NCI-H187 (cell line): ENCODE data around the gene NF1.
"Not testable (repeated sequence)": the region's sequence is repeated elsewhere in the genome, so short reads cannot be mapped to it uniquely, and the experiment has no call there.

Source experiments
- DNase-seq, 2 experiments: peaks; one replicate each; lab custom pipeline; 2025; lab: John Stamatoyannopoulos, UW

The NF1 gene, protein sequence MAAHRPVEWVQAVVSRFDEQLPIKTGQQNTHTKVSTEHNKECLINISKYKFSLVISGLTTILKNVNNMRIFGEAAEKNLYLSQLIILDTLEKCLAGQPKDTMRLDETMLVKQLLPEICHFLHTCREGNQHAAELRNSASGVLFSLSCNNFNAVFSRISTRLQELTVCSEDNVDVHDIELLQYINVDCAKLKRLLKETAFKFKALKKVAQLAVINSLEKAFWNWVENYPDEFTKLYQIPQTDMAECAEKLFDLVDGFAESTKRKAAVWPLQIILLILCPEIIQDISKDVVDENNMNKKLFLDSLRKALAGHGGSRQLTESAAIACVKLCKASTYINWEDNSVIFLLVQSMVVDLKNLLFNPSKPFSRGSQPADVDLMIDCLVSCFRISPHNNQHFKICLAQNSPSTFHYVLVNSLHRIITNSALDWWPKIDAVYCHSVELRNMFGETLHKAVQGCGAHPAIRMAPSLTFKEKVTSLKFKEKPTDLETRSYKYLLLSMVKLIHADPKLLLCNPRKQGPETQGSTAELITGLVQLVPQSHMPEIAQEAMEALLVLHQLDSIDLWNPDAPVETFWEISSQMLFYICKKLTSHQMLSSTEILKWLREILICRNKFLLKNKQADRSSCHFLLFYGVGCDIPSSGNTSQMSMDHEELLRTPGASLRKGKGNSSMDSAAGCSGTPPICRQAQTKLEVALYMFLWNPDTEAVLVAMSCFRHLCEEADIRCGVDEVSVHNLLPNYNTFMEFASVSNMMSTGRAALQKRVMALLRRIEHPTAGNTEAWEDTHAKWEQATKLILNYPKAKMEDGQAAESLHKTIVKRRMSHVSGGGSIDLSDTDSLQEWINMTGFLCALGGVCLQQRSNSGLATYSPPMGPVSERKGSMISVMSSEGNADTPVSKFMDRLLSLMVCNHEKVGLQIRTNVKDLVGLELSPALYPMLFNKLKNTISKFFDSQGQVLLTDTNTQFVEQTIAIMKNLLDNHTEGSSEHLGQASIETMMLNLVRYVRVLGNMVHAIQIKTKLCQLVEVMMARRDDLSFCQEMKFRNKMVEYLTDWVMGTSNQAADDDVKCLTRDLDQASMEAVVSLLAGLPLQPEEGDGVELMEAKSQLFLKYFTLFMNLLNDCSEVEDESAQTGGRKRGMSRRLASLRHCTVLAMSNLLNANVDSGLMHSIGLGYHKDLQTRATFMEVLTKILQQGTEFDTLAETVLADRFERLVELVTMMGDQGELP (N-terminal part only)

DNA sequence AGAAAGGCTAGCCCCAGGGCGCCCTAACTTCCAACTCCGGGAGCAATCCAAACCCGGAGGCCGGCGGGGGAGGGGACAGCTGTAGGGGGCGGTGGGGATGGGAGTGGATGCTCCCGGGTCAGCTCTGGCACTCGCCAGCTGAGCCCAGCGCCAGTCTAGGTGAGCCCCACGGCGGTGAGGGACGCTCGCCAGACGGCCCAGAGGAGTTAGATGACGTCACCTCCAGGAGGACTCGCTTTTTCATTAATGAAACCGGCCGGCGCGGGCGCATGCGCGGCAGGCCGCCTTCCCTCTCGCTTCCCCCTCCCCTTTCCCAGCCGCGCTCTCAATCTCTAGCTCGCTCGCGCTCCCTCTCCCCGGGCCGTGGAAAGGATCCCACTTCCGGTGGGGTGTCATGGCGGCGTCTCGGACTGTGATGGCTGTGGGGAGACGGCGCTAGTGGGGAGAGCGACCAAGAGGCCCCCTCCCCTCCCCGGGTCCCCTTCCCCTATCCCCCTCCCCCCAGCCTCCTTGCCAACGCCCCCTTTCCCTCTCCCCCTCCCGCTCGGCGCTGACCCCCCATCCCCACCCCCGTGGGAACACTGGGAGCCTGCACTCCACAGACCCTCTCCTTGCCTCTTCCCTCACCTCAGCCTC, at the start of gene NF1:
Gene NF1 (plus strand): TSS at position 378 of the 636 bp plus-strand sequence. CDS start 333 bp downstream, outside the sequence.
- peak; percentile 84 to 94 for DNase-seq

DNA sequence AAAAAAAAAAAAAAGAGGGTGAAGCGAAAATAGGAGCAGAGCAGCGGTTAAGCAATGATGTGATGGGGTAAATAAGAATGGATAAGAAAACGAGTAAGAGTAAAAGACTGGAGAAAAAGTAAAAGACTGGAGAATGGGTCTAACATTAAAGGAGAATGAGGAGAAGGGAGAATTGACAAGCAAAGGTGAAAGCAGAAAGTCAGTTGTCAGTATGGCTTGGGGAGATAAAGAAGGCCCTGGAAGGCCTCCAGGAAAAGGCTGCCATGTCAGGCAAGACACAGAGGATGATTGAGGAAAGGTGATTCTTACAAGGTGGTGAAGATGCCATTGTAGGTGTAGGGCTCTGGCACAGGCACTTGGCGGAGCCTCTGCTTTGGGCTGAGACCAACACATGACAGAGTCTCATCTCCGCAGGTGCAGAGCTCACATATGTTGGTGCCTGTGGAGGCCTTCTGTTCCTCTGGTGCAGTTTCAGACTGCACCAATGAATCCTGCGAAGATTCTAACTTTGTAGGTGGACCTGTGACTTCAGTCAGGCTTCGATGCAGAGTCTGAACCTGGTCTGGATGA, 47.8 kb upstream of the NF1 start:
- not testable (repeated sequence) for DNase-seq

DNA sequence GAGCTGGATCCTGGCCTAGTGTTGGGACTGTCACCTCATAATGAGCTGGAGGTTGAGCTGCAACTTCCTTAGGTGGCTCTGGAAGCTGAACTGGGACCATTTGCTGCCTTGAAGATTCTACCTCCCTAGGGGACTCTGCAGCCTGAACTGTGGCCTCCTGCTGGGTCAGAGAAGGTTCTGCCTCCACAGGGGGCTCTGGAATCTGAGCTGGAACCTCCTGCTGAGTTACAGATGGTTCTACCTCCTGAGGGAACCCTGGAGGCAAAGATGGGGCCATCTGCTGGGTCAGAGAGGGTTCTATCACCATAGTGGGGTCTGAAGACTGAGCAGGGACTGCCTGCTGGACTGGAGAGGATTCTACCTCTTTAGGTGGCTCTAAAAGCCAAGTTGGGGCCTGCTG, 46.6 kb upstream of the NF1 start:
- DNase-seq = no peak

DNA sequence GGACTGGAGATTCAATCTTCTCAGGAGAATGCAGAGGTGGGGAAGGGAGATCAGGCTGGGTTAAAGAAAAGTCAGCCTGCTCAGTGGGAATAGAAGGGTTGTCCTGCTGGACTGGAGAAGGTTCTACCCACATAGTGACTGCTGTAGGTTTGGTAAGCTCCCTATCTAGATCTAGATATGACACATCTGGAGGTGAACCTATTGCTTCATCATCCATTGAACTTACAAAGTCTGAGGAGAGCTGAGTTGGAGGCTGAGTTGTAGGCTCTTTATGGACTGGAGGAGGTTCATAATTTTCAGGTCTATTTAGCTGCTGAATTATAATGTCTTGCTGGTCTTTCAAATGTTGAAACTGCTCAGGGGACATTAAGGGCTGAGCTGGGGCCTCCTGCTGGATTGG, 46.0 kb upstream of the NF1 start:
- DNase-seq = no peak

DNA sequence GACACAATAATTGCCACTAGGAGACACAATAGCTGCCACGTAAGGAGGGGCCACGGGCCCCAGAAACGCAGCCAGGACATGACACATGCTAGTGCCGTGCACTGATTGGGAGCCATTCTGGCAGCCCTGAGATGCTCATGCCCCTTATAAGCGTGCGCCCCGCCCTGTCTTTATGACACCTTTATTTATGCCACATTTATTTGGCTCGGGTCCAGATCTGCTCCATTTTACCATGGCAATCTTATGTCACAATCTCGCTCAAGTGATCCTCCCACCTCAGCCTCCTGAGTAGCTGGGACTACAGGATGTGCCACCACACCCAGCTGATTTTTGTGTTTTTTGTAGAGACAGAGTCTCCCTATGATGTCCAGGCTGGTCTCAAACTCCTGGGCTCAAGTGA, 43.8 kb upstream of the NF1 start:
- no peak for DNase-seq

DNA sequence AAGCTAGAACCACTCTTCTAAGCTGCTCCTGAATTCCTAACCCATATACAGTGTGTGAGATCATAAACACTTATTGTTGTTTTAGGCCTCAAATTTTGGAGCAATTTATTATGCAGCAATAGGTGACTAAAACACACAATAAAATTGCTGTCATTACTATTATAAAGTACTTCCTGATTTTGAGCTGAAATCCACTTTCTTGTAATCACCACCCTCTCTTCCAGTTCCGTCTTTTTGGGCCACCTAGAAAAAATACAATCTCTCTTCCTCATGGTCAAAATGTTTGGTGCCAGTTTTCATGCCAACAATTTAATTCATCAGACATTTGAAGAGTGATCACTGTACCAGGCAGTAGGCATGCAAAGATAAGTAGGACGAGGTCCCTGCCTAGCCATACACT, 43.3 kb upstream of the NF1 start:
- DNase-seq = no peak

DNA sequence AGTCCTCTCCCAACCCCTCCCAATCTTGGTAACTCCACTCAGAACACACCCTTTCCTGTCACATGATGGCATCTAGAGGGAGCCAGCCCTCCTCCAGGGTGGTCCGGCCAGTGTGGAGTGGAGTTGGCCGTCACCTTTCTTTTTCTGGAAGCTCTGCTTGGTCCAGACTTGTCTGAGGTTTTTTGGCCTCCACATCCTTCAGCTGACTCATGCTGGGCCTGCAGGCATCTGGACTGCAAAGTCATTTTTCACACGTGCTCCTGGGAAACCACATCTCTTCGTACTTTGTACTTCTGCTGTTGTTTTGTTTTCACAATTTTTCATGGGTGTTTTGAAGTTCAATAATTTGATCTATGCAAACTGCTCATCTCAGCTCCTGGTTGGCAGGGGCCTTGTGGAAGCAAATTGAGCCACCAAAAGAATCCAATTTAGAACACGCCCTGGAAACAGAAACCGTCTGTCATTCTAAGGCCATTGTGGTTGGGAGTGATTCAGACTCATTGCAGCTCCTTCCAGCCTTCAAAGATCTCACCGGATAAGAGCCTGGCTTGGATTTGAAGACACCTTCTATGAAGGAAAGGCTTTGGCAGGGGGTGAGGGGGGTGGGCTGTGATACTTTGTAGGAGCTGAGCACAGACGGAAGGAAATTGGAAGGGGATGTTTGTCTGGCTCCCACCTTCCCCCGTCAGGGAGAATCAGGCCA, 42.4 kb upstream of the NF1 start:
- DNase-seq = no peak

DNA sequence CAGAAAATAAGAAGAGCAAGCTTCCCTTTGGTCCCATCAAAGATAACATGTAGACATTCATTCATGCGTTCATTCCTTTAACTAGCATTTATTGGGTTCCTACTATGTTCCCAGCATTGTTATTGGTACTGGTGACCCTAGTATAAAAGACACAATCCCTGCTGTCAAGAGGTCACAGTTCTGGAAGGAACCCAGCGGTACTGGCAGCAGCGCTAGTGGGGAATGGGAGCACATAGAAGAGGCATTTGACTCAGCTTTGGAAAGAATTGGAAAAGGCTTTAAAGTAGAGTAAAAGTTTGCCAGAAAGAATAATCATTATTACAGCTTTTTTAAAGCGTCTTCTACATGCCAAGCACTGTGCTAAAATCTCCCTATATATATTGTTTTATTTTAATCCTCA, 41.7 kb upstream of the NF1 start:
- DNase-seq = no peak

DNA sequence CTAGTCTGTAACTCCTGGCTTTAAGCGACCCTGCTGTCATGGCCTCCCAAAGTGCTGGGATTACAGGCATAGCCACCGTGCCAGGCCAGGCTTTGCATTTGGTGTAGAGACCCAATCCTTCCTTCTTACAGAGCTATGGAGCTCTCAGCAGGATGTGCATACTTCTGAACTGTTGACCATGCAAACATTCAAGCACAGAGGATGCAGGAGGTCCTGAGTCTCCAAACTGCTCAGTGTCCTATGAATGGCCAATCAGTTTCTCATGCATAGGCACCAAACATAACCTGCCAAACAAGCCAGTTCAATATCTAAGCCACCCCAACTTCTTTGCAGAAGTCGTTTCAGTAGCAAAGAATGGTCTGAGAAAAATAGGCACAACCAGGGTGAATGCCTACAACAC, 40.0 kb upstream of the NF1 start:
- no peak for DNase-seq

DNA sequence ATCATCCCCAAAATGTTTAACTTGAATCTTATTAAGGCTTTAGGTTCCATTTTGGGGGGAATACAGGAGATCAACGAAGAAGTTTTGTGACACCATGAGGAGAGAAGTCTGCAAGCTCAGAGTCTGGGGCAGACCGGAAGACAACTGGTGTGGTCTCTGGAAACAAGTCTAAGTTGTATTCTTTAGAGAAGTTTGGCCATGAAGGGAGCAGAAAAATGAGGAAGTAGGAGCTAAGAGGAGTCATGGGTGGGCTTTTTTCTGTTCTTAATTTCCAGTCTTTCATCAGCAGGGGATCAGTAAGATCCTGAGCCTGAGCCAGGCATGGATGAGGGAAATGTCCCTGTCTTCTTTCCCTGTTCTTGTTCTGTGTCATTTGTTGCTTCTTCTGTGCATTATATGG, 35.8 kb upstream of the NF1 start:
- DNase-seq = no peak

DNA sequence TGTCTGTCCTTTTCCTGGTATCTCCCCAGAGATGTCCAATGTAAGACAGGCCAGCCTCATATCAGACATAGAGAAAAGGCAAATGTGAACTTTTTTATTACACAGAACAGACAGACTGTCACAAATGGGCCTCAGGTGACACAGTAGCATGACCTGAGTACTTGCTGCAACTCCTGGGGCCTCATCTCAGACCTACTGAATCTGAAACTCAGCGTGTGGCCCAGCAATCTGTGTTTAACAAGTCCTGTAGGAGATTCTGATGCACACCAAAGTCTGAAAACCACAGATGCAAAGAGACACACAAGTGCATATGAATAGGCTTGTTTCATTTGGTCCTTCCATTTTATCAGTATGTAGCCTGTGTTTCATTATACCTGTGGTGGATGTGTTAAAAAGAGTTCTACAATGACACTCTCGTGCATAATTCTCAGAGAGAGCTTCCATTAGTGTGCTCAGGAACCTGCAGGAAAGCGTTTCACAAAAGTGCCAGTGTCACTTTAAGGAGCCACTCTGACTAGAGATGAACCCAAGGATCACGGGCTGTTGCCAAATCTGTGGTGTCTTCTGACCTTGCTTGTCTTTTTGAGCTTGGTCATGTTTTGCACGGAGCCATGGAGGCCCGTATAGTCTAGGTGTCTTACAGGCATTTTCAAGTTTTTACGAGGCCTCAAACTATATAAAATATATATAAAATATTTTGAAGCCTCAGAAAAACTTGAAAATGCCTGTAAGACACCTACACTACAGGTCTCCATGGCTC, 33.8 kb upstream of the NF1 start:
- no peak for DNase-seq

DNA sequence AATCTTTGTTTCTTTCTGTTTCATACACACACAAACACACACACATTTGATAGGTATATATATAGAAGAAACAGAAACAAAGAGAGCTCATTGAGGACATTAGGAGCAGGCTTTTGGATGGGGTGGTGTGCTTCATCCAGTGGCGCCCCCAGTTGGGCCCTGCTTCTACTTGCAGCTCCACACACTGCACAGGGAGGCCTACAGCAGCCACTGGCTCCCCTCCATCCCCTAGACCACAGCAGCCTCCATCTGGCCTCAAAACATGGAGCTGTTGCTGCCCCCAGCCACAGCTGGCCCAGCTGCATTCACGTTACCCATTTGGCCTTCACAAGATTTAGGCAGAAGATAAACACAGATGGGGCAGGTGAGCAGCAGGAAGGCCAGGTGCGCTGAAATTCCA, 33.1 kb upstream of the NF1 start:
- no peak for DNase-seq

DNA sequence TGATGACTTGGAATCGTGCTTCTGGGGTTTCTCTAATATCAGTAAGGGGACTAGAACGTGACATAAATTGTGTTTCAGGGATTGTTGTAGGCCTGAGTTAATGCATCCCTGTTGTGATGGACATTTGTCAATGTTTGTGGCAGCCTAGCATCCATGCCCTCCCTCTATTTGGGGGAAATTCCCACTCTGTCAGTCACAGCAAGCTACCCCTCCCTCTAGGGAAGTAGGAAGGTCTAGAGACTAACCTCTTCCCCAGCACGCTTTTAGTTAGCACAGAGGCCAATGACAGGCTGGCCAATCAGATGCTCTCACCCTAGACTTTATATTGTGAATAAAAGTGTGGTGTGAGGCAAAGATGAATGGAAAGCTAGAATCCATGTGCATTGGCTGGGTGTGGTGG, 32.4 kb upstream of the NF1 start:
- no peak for DNase-seq

DNA sequence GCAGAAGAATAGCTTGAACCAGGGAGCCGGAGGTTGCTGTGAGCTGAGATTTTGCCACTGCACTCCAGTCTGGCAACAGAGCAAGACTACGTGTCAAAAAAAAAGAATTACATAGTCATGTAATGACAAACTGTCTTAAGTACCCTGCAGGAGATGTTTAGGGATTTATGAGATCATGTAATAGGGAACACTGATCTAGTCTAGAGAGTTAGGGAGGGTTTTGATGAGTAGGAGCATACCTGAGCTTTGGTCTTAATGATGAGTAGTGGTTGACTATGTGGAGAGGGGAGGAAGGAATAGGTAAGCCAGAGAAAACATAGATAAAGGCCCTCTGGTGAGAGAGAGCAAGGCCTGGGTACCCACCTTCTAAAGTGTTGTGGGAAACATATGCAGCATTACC, 30.1 kb upstream of the NF1 start:
- no peak for DNase-seq

DNA sequence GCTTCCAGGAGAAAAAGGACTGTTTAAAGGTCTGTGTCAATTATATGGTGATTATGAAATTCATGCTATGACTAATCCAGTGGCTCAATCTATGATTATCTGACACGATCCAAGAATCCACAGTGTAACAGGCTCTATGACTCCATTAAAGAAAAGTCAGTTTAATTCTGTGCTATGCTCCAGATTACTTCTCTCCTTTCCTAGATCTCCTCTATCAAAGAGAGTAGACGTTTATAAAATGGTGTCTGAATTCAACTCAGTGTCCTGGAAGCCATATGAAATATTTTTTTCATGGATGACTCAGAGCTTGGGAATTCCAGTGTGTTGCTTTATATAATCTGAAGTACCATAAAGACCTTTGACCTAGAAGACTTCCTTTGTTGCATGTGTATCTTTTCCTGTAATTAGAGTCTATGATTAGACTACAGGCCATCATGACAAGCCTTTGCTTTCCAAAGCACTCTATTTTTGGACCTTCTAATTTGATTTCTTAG, 27.0 kb upstream of the NF1 start:
- DNase-seq = no peak

DNA sequence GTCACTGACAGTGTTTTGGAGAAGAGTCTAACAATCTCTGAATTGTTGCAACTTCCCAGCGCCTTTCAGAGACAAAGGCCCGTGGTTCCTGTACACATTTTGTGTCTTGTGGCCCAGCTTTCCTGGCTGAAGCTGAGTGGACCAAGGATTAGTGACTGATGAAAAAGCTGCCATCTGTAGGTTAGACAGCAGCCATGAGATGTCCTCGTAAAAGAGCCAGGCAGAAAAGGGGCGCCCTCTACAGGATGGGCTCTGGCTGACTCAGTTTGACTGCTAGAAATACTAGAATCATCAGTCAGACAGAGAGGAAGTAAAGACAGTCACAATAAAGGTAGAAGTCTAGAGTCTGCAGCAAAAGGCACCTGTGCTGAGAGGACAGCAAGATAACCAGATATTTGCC, 26.5 kb upstream of the NF1 start:
- no peak for DNase-seq

DNA sequence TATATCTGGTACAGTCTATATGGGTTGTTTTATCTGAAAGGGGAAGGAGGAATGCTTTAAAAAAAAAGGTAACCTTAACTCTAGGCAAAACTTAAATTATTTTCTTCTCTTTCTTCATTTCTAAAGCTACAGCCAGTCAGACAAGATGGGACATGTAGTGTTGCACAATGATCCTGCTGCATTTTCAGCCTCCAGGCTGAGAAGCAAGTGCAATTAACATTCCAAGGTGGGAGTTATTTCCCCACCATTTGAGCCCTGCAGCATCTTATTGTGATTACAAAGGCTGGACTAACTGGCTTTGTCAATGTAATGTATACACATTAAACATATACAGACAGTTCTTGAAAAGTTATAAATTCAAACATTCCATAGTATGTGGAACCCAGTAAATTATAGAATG, 22.6 kb upstream of the NF1 start:
- no peak for DNase-seq

DNA sequence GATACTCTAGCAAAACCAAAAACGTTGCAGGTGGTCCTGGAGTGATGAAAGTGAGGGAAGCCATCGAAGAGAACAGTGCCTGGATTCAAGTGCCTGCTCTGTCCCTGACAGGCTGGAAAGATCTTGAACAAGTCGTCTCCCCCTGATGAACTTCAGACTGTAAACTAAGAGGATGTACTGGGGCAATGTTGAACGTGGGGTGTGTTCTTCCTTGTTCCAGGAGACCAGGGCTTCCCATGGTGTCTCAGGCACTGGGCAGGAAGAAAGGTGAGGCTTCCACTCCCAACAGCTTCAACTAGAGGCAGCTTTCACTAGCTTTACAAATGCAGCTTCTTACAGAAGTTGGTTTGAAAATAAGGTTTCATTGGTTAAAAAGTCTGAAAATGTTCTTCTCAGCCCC, 21.4 kb upstream of the NF1 start:
- DNase-seq = no peak

DNA sequence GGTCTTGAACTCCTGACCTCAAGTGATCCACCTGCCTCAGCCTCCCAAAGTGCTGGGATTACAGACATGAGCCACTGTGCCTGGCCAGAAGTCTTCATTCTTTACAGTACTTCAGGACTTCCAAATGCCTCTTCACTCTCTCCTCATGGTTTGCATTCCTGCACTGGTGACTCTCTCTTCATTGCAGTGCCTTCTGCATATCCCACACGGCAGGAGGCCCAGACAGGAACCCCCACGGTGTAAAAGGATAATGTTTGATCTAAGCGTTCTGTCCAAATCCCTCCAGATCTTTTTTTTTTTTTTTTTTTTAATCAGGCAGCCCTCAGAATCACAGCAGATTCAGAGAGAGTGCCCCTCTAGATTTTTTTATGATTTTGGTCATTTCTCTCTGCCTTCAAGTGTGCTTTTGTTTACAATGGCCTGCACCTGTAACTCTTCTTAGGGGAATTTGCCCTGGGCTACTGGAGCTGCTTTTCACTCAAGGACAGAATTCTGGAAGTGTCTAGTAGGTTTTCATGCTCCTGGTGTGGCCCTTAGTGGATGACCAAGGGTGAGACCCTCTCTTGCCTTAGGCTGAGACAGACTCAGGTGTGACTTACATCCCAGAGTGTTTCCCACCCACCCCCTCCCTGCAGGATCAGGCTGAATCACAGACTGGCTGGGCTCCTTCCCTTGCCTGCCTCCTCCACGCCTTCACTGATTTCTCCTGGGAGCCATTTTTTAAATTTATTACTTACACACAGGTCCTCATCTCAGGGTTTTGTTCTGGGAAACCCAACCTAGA, 19.8 kb upstream of the NF1 start:
- DNase-seq = no peak
